IMR-90 (cell line): ENCODE measurements around the gene ABHD16A. TPM values are rescaled to one million over a fixed set of nuclear protein-coding genes. Genes with fewer than 3 reads are reported as not detected.

Experiments used
- ATAC-seq: fragments of 200-7000 bp; cut with Tn5 transposase; 2 replicates; pipeline ENCODE4 v1.9.1; 2020; ENCODE audit warnings: low read depth, mild to moderate bottlenecking, moderate library complexity
- BruUV-seq: library from RNA; stranded (reverse); fragments of 400-500 nt; replicated peaks from 2 replicates; lab custom pipeline; 2021; lab: Mats Ljungman, UMichigan
- CTCF ChIA-PET: fragments of 300-600 bp; formaldehyde crosslinking; extraction: SDS; loops from one replicate; lab custom pipeline; 2021; ENCODE audit warnings: antibody characterized with exemption; lab: Yijun Ruan, JAX
- POLR2A ChIA-PET: fragments of 300-600 bp; sonication (Branson Sonifier 250); formaldehyde crosslinking; loops from one replicate; lab custom pipeline; 2022; ENCODE audit warnings: antibody characterized with exemption; ENCODE audit not compliant: unreplicated experiment; lab: Charles Lee
- DNase-seq: peaks from one replicate; pipeline ENCODE4 v3.0.0; 2013
- H2AFZ ChIP-seq: replicated peaks from 2 replicates; pipeline ENCODE3; 2013; ENCODE audit warnings: low read length, mild to moderate bottlenecking; ENCODE audit not compliant: poor library complexity
- H2AK5ac ChIP-seq: 2 replicates; pipeline ENCODE4 v1.6.1; 2013; ENCODE audit warnings: low read depth, low read length, inconsistent platforms
- H2AK9ac ChIP-seq: replicated peaks from 2 replicates; pipeline ENCODE3; 2013; ENCODE audit warnings: mild to moderate bottlenecking, low read depth, low read length, moderate library complexity; ENCODE audit not compliant: poor library complexity
- H2BK120ac ChIP-seq: 2 replicates; pipeline ENCODE4 v1.6.1; 2013; ENCODE audit warnings: low read depth, low read length, inconsistent platforms
- H2BK15ac ChIP-seq: 3 replicates; pipeline ENCODE4 v1.6.1; 2013; ENCODE audit warnings: low read depth, low read length, inconsistent platforms
- H2BK20ac ChIP-seq: 2 replicates; pipeline ENCODE4 v1.6.1; 2013; ENCODE audit warnings: low read depth, mild to moderate bottlenecking, inconsistent platforms, low read length, moderate library complexity
- H2BK5ac ChIP-seq: 2 replicates; pipeline ENCODE4 v1.6.1; 2013; ENCODE audit warnings: mild to moderate bottlenecking, low read depth, low read length, inconsistent platforms; ENCODE audit not compliant: poor library complexity, severe bottlenecking
- H3K14ac ChIP-seq: replicated peaks from 2 replicates; pipeline ENCODE4 v1.6.1; 2013; ENCODE audit warnings: low read depth, low read length, inconsistent platforms
- H3K18ac ChIP-seq: 2 replicates; pipeline ENCODE4 v1.6.1; 2013; ENCODE audit warnings: low read depth, low read length, control low read depth
- H3K23ac ChIP-seq: 2 replicates; pipeline ENCODE4 v1.6.1; 2013; ENCODE audit warnings: low read depth, low read length, inconsistent platforms
- H3K27ac ChIP-seq: 2 replicates; pipeline ENCODE4 v1.5.1; 2013; ENCODE audit warnings: mild to moderate bottlenecking, control low read depth, low read length; ENCODE audit not compliant: insufficient read depth
- H3K27me3 ChIP-seq: 2 replicates; pipeline ENCODE4 v1.6.1; 2013; ENCODE audit warnings: low read length; ENCODE audit not compliant: control insufficient read depth, insufficient read depth
- H3K36me3 ChIP-seq: 2 replicates; pipeline ENCODE4 v1.6.1; 2013; ENCODE audit warnings: low read length, mixed read lengths; ENCODE audit not compliant: control insufficient read depth, insufficient read depth
- H3K4ac ChIP-seq: 2 replicates; pipeline ENCODE4 v1.6.1; 2013; ENCODE audit warnings: low read depth, low read length, inconsistent platforms
- H3K4me1 ChIP-seq: 2 replicates; pipeline ENCODE4 v1.6.1; 2013; ENCODE audit warnings: low read length, mixed read lengths; ENCODE audit not compliant: control insufficient read depth, insufficient read depth
- H3K4me2 ChIP-seq: 2 replicates; pipeline ENCODE4 v1.6.1; 2013; ENCODE audit warnings: low read depth, mild to moderate bottlenecking, control low read depth, low read length, moderate library complexity
- H3K4me3 ChIP-seq: 2 replicates; pipeline ENCODE4 v1.5.1; 2013; ENCODE audit warnings: low read depth, mild to moderate bottlenecking, control low read depth, low read length, moderate library complexity; ENCODE audit not compliant: insufficient read depth
- H3K56ac ChIP-seq: 2 replicates; pipeline ENCODE4 v1.6.1; 2013; ENCODE audit warnings: low read length, inconsistent platforms; ENCODE audit not compliant: insufficient read depth; ENCODE audit errors: extremely low read depth
- H3K79me1 ChIP-seq, 2 experiments: 2 replicates each; pipeline ENCODE4 v1.6.1; 2013; ENCODE audit warnings: low read length in 2 of 2, inconsistent platforms in 1 of 2, low read depth in 1 of 2
- H3K9ac ChIP-seq: 2 replicates; pipeline ENCODE4 v1.6.1; 2013; ENCODE audit warnings: low read depth, low read length, control low read depth
- H3K9me1 ChIP-seq: 2 replicates; pipeline ENCODE4 v1.6.1; 2013; ENCODE audit warnings: low read length, inconsistent platforms; ENCODE audit not compliant: insufficient read depth
- H3K9me3 ChIP-seq: 2 replicates; pipeline ENCODE4 v1.6.1; 2013; ENCODE audit warnings: low read length; ENCODE audit not compliant: control insufficient read depth, insufficient read depth
- H4K20me1 ChIP-seq: 2 replicates; pipeline ENCODE4 v1.6.1; 2013; ENCODE audit warnings: low read length, inconsistent platforms; ENCODE audit not compliant: insufficient read depth
- H4K5ac ChIP-seq: 2 replicates; pipeline ENCODE4 v1.6.1; 2013; ENCODE audit warnings: mild to moderate bottlenecking, low read depth, low read length, control low read depth
- H4K8ac ChIP-seq, 2 experiments: 2 replicates each; pipeline ENCODE4 v1.6.1; 2013; ENCODE audit warnings: low read depth in 2 of 2, low read length in 2 of 2, control low read depth in 1 of 2, inconsistent platforms in 1 of 2
- H4K91ac ChIP-seq: 2 replicates; pipeline ENCODE4 v1.6.1; 2013; ENCODE audit warnings: low read depth, low read length, inconsistent platforms; ENCODE audit not compliant: insufficient read depth
- FOS ChIP-seq: fragments of 150-350 bp; IDR thresholded peaks from 2 replicates; pipeline ENCODE4 v1.6.1; 2016; ENCODE audit warnings: low read depth, low read length
- RAD21 ChIP-seq: IDR thresholded peaks from 2 replicates; pipeline ENCODE4 v1.6.1; 2012; ENCODE audit warnings: low read length, improper control_type of control experiment
- RFX5 ChIP-seq: IDR thresholded peaks from 2 replicates; pipeline ENCODE4 v1.8.0; 2012; ENCODE audit warnings: low read depth, mild to moderate bottlenecking, low read length, moderate library complexity
- whole genome bisulfite sequencing, 2 experiments: methylation state at CpG; one replicate each; pipeline versions ENCODE4 v1.1.5 to v1.1.7; 2013; ENCODE audit warnings: missing lambda C conversion rate in 2 of 2; ENCODE audit not compliant: insufficient read length in 1 of 2; ENCODE audit errors: extremely low coverage in 2 of 2; 5-methylcytosine and 5-hydroxymethylcytosine counted together
- dilution Hi-C: fragments of 300-500 bp; cut with HindIII; formaldehyde crosslinking; loops from one replicate; pipeline ENCODE4 v1.14.3; 2018; ENCODE audit warnings: low sequenced_read_pairs; ENCODE audit not compliant: unreplicated experiment
- in situ Hi-C: fragments of 300-500 bp; cut with MboI; formaldehyde crosslinking; loops from 3 replicates; pipeline ENCODE4 v1.14.3; 2019; ENCODE audit warnings: low sequenced_read_pairs, inconsistent platforms, mixed read lengths
- intact Hi-C: fragments of 100-400 bp; cut with micrococcal nuclease; formaldehyde crosslinking; loops from 2 replicates; pipeline ENCODE4 v1.10.0; 2022
- polyA plus RNA-seq, 3 experiments: library from polyadenylated mRNA; depleted of rRNA; stranded (reverse); fragments of >200 nt; gene quantifications; 2 replicates each; pipeline ENCODE4 v1.2.3, GENCODE V29; 2012; ENCODE audit warnings: low replicate concordance in 1 of 3
- total RNA-seq: library from RNA; depleted of rRNA; stranded (reverse); fragments of >200 nt; gene quantifications from 2 replicates; pipeline ENCODE4 v1.2.3, GENCODE V29; 2012
- TF ChIP-seq, protein P1 (sequence below): conservative IDR thresholded peaks from 2 replicates; pipeline ENCODE4 v1.5.1; 2012; ENCODE audit warnings: mild to moderate bottlenecking, low read depth, low read length, improper control_type of control experiment

The ABHD16A gene
- total and polyA plus RNA-seq, 2 of the 4 experiments (the other 2 are of a cell fraction) = 31.5 to 35.1 TPM

- in situ Hi-C loops = no loop called here
- peaks cover 7% of the 10 kb centered on the region for H3K4me1 ChIP-seq
- H4K5ac ChIP-seq = no peak overlapping the region
- H2BK120ac ChIP-seq = no peak overlapping the region
- DNase-seq (no peak), ATAC-seq (no peak)
- no peak overlapping the region; the same call in 1 of the 2 replicates for H3K4me2 ChIP-seq
- no peak overlapping the region for H2BK5ac ChIP-seq
- H2AK9ac ChIP-seq = peak overlapping the region; percentile 81
- peaks cover 0 to 60% of the 10 kb centered on the region in 2 experiments; a peak in 3 of 4 replicates for H3K79me1 ChIP-seq
- H3K18ac ChIP-seq = no peak overlapping the region
- no peak overlapping the region for H2BK15ac ChIP-seq
- H3K4me3 ChIP-seq = no peak overlapping the region
- no peak overlapping the region for H2BK20ac ChIP-seq
- no peak overlapping the region for H2AFZ ChIP-seq
- H3K23ac ChIP-seq = 0 out of 2 replicates have a peak overlapping the region, but pooled peaks have one; percentile 31
- H3K9me3 ChIP-seq = no peaks in the 10 kb centered on the region
- intact Hi-C loops = loop anchor here (2.0 kb wide), 1 partner anchor 28 kb away; the partner anchor contains the start of gene ABHD16A
- WGBS, 2 experiments = 89% methylated on average over 3 of the region's 11 CpGs; no CpG with 5 or more reads in 1 of the 2 experiments
- H4K91ac ChIP-seq = no peak overlapping the region
- 0 out of 2 replicates have a peak overlapping the region, but pooled peaks have one; percentile 17 for H3K4ac ChIP-seq
- no peak overlapping the region for H3K14ac ChIP-seq
- ChIA-PET POLR2A (interaction anchor here (0.6 to 1.0 kb wide), 3 partner anchors 26 to 97 kb away, joined by 3 to 11 read pairs (median 3); partner anchors contain the start of gene HSPA1B), CTCF (interaction anchor here (0.9 kb wide), 1 partner anchor 19 kb away, joined by 3 read pairs; no protein-coding TSS in a partner anchor)
- H3K27ac ChIP-seq = no peak overlapping the region
- H4K20me1 ChIP-seq = peaks cover 38% of the 10 kb centered on the region
- no peak for TF ChIP-seq RFX5
- TF ChIP-seq RAD21 = no peak
- TF ChIP-seq FOS = no peak
- TF ChIP-seq, protein P1, sequence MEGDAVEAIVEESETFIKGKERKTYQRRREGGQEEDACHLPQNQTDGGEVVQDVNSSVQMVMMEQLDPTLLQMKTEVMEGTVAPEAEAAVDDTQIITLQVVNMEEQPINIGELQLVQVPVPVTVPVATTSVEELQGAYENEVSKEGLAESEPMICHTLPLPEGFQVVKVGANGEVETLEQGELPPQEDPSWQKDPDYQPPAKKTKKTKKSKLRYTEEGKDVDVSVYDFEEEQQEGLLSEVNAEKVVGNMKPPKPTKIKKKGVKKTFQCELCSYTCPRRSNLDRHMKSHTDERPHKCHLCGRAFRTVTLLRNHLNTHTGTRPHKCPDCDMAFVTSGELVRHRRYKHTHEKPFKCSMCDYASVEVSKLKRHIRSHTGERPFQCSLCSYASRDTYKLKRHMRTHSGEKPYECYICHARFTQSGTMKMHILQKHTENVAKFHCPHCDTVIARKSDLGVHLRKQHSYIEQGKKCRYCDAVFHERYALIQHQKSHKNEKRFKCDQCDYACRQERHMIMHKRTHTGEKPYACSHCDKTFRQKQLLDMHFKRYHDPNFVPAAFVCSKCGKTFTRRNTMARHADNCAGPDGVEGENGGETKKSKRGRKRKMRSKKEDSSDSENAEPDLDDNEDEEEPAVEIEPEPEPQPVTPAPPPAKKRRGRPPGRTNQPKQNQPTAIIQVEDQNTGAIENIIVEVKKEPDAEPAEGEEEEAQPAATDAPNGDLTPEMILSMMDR = no peak
- no peaks in the 10 kb centered on the region for H3K27me3 ChIP-seq
- H3K36me3 ChIP-seq = peaks cover 50% of the 10 kb centered on the region
- dilution Hi-C loops = no loop called here
- no TSS peak for BruUV-seq
- H3K9me1 ChIP-seq = peaks cover 5% of the 10 kb centered on the region
- no peak overlapping the region for H3K56ac ChIP-seq
- H3K9ac ChIP-seq = 0 out of 2 replicates have a peak overlapping the region, but pooled peaks have one; percentile 0
- H2AK5ac ChIP-seq = peak overlapping the region; percentile 34; the same call in 1 of the 2 replicates
- H4K8ac ChIP-seq = no peak overlapping the region
These were observed 27.5 kb upstream of the ABHD16A start for GRCh38 chr6:31730631-31731086.
